HG03135 (cell line): ENCODE results near the gene WDR19.
"Not testable (repeated sequence)": the region's sequence is repeated elsewhere in the genome, so short reads cannot be mapped to it uniquely, and the experiment has no call there.

Experiments
- ATAC-seq: cut with Tn5 transposase; IDR thresholded peaks from one replicate; pipeline ENCODE4 v1.9.1; 2021; ENCODE audit warnings: mild to moderate bottlenecking, moderate library complexity; ENCODE audit not compliant: unreplicated experiment

WDR19 gene

DNA sequence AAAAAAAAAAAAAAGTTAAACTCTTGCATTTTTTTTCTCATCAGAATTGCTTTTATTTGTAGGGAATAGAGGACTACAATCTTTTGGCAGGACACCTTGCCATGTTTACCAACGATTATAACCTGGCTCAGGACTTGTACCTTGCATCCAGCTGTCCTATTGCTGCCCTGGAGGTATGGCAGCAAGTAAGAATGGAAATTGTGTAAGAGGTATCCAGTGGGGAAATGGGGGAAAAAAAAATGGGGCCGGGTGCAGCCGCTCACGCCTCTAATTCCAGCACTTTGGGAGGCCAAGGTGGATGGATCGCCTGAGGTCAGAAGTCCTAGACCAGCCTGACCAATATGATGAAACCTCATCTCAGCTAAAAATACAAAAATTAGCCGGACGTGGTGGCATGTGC is 49.8 kb downstream of the WDR19 start:
- no peak for ATAC-seq

DNA sequence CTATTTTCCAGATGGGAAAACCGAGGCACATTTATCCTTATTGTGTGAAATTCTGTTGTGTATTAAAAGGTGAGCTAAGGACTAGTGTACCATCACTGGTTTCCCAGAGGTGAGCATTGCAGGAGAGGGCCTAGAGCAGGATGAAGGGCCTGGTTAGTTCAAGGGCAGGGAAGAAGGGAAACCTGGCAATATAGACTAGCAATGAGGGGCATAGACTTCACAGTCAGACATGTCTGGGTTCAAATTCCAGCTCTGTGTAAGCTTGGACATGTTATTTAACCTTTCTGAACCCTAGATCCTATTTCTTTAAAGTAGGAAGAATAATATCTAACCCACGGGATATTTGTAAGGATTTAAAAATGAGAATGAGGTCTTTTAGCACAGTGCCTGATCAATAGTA is 50.8 kb downstream of the WDR19 start:
- ATAC-seq: no peak

DNA sequence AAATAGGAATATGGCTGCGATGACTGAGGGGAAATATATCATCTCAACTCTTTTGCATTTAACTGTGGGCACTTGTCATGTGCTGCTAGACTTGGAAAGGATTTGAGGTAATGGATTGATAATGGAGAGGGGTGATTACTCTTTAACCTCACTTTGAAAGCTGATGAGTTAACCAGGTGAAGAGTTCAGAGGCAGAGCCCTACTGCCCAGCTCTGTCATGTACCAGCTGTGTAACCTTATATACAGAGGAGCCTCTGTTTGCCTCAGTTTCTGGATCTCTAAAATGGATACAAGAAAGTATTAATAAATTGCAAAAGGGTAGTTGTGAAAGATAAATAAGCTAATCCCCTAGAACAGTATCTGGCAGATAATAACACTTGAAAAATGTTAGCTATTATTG is 51.5 kb downstream of the WDR19 start:
- no peak for ATAC-seq

DNA sequence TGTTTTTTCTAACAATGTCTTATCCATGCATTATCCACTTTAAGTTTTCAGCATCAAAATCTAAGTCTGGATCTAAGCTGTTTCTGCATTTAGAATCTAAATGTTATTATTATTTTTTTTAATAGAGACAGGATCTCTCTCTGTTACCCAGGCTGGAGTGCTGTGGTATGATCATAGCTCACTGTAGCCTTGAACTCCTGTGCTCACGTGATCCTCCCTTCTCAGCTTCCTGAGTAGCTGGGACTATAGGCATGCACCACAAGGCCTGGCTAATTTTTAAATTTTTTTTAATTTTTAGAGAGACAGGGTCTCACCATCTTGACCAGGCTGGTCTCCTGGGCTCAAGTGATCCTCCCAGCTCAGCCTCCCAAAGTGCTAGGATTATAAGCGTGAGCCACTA is 52.7 kb downstream of the WDR19 start:
- no peak for ATAC-seq

DNA sequence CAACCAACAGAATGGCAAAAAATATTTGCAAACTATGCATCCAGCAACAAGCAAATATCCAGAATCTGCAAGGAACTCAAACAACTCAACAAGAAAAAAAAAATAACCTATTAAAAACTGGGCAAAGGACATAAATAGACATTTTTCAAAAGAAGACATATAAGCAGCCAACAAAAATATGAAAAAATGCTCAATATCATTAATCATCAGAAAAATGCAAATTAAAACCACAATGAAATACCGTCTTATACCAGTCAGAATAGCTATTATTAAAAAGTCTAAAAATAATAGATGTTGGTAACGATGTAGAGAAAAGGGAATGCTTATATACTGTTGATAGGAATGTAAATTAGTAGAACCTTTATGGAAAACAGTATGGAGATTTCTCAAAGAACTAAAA is 53.4 kb downstream of the WDR19 start:
- ATAC-seq: no peak

DNA sequence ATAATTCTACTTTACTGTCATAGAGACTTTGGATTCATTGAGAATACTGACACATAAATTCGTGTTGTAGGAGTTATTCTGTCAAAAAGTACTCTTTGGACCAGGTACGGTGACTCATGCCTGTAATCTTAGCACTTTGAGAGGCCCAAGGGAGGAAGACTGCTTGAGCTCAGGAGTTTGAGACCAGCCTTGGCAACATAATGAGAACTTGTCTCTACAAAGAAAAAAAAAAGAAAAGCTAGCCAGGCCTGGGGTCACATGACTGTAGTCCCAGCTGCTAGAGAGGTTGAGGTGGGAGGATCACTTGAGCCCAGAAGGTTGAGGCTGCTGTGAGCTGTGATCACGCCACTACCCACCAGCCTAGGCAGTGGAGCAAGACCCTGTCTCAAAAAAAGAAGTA is 54.9 kb downstream of the WDR19 start:
- ATAC-seq: no peak

DNA sequence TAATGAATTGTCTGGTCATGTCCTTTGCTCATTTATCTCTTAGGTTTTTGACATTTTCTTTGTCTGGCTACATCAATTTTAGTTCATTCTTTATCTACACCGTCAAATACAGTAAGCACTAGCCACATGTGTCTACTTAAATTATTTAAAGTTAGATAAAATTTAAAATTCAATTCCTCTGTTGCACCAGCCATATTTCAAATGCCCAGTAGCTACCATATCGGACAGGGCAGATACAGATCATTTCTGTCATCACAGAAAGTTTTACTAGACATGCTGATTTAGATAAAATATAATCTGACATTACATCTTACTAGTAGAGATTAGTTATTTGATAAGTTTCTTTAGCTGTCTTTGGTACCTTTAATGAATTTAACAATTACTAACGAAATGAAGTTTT is 61.1 kb downstream of the WDR19 start:
- no peak for ATAC-seq

DNA sequence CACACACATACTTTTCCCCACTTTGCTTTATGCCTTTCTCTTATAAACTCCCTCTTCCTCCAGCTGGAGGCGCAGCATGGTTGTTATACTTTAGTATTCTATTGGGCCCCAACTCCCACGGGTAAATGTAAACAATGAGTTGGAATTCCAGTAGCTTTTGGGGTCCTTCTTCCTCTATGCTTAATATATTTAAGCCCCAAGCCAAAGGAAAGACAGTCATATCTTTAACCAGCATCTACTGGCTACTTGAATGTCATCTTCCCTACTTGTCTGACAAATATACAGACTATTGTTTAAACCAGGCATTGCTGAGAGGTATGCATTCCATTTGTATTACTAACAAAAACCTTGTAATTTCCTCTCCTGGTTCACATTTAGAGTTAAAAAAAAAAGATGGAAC is 72.9 kb downstream of the WDR19 start:
- no peak for ATAC-seq

DNA sequence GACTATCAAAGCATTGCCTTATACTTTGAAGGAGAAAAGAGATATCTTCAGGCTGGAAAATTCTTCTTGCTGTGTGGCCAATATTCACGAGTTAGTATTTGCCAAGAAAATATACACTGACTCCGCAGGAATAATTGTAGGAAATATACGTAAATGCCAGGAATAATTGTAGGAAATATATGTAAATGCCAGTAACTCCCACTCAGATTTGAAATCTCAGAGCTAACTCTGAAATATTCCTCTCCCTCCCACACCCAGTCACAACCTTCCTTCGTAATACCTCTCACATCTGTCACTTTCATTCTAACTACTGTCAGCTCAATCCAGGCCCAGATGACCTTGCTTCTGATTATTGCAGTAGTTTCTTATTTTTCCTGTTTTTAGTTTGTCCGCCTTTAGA is 73.5 kb downstream of the WDR19 start:
- no peak for ATAC-seq

DNA sequence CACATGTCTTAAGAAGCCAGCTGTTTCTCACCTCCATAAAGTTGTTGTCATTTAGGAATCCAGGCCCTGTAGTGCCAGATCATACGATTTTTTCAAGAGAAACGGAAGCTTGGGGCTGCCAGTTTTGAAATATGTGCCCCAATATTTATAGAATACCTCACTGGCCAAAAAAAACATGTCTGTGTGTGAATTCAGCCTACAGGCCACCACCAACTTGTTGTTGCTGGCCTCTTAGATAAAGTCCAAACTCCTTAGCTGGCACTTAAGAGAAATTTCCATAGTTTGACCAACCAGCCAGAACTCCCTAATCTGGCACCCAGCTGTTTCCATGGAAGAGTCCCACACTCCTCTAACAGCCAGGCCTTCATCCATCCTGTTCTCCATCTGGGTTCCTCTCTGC is 74.1 kb downstream of the WDR19 start:
- no peak for ATAC-seq

DNA sequence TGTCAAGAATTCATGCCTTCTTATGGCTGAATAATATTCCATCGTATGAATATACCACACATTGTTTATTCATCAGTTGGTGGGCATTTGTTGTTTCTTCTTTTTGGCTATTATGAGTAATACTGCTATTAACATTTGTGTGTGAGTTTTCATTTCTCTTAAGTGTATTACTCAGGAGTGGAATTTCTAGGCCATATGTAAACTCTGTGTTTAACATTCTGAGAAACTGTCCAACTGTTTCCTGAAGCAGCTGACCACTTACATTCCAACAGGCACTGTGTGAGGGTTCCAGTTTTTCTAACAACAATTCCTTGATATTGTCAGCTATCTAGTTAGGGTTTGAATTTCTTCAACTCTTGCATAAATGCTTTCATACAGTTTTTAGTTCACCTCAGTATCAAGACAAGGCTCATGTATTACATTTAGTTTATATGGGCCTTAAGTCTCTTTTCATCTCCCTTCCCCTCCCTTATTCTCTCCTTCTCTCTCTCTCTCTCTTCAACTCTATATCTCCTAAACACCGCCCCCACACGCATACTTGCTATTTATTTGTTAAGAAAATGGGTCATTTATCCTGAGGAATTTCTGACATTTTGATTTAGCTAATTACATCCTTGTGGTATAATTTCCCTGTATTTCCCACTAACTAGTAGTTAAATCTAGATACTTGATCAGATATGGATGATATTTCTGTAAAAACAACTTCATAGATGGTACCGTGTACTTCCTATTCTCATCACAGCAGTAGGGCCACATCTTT is 77.4 kb downstream of the WDR19 start:
- ATAC-seq: no peak

DNA sequence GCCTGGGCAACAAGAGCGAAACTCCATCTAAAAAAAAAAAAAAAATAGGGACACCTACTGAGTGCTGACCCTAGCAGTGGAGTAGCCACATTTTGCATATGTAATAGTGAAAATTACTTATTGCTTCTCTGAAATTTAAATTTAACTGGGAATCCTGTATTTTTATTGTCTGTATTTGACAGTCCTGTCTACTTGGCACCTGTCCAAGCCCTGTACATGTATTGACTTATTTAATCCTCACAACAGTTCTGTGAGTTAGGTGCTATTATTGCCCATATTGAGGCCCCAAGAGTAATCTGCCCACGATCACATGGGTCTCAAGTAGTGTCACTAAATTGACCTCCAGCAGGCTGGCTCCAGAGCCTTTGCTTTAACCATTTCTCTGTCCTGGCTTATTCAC is 81.6 kb downstream of the WDR19 start:
- ATAC-seq: no peak

DNA sequence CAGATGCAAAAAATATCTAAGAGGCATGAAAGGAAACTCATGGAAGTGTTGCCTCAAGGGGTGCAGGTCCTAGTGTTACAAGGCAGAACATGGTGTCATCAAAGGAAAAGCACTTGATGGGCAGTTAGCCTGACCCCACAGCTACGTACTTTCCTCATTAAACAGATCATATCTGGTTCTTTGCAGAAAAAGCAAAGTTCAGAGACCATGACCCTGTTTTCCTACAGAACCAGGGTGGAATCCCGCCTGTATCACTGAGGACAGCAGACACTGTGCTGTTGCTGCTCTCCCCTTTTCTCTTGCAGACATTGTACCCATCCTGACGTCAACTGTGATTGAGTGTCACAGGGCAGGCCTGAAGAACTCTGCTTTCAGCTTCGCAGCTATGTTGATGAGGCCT is 92.2 kb downstream of the WDR19 start:
- ATAC-seq: no peak

DNA sequence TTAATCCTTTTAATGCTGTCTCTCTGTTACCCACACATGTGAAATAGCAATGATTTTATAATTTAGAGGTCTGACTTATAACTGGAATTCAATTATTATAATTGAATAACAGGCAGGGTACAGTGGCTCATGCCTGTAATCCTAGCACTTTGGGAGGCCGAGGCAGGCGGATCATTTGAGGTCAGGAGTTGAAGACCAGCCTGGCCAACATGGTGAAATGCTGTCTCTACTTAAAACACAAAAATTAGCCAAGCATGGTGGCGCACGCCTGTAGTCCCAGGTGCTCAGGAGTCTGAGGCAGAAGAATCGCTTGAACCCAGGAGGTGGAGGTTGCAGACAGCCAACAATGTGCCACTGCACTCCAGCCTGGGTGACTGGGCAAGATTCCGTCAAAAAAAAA is 95.3 kb downstream of the WDR19 start:
- ATAC-seq: not testable (repeated sequence)

DNA sequence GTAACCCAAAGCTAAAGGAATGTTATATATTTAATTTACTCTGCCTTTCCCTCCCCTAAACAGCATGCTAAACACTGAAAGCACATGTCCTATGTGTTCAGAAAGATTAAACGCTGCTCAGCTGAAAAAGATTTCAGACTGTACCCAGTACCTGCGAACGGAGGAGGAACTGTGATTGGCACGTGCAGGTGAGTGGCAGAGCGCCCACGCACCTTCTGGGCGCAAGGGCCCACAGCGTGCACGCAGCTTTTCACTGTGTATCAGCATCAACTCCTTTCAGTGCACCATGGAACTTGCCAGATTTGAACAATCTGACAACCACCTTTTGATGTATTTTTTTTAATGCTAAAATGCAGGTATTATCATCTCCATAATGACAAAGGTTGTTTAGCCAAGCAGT is 96.1 kb downstream of the WDR19 start:
- ATAC-seq: no peak

DNA sequence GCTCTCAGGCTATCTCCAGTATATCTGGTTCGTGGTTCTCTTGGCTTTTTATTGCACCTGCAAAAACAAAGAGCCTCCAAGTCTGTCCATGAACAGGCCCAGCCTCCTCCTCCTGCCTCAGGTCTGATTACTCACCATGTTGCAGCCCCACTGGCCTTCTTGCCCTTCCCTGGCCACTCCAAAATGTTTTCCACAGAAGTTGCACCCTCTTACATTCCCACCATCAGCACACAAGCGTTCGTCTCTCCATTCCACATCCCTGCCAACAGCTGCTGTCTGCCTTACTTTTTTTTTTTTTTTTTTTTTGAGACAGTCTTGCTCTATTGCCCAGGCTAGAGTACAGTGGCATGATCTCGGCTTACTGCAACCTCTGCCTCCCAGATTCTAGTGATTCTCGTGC is 97.1 kb downstream of the WDR19 start:
- no peak for ATAC-seq

DNA sequence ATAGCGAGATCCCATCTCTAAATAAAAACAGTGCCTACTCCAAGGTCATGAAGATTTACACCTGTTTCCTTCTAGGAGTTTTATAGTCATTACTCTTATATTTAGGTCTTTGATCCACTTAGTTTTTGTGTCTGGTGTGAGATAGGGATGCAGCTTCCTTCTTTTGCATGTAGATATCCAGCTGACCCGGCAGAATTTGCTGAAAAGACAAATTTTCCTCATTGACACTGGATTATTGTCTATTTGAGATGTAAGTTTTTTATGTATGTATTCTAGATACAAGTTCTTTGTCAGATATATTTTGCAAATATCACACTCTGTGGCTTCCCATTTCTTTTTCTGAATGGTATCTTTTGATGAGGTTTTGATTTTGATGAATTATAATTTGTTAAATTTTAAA is 98.4 kb downstream of the WDR19 start:
- no peak for ATAC-seq

DNA sequence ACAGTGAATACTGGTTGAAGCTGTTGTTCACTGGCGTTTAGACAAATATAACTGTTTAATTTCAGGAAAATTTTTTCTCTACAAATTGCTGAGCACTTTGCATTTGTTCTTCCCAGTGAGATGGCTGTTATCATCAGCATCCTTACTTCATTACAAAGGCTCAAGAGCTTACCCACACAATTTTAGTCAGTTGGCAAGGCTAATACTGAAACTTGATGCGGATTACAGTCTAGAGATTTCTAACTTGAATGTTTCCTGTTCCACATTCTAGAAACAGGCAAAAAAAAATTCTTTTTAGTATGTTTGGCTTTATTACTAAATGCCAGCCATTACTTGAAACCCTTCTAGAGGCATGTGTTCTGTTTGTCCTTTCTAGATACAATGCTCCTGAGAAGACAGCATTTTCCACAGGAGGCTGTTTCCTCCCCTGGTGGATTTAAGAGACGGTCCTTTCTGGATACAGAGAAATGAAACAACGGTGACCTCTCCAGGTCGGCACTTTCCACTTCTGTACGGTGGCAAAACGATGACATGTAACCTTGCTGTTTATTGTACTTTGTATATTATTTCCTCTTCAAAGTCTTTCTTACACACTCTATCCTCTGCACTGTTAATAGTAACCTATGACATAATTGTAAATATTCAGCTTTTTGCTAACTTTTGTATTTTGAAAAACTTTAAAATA is 102.9 kb downstream of the WDR19 start:
- no peak for ATAC-seq

DNA sequence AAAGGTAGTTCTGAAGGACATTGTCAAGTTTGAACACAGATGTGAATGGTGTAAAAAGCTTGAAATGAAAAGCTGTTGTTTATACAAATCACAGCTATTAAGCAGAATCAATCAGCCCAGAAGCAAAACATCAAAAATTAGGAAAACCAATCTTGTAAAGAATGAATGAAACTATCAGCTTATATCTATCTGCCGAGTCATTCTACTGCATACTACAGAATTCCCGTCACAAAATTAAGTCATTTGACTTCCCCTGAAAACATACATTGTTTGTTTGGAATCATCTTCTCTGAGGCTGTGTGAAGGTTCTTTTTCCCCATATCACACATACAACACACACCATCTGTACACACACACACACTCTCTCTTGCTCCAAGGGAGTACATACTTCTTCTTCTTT is 103.5 kb downstream of the WDR19 start:
- no peak for ATAC-seq

DNA sequence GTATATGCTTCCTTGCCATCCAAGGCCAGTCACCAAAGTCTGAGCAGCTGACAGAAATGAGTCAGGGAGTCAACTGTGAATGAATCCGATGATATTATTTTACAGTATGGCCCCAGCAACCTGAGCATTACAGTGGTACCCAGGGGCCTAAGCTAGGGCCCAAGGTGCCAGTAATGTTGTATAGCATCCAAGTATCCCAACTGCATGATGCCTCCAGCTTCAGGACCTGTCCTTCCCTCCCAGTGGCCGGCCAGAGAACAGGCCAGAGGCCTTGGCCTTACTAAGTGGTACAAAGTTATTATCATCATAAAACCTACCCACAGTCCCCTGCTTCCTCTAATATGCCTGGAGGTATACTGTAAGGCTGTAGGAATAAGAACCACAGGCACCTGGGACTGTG is 103.9 kb downstream of the WDR19 start:
- ATAC-seq: no peak

DNA sequence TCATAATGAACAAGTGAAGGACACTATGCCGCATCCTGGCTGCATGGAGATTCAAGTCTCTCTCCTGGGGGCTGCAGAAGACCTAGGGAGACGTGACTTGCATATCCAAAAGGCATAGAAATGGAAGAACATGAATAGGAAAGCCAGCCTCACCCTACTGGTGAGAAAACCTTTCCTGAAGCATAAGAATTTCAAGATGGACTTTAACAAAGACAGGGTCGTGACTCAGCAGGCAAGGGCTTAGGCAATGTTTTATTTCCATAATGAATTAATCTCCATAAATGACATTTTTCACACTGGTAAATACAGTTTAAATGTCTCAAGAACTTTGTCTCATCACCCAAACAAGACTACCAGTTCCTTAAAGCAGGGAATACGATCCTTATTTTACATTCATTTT is 104.9 kb downstream of the WDR19 start:
- ATAC-seq: no peak

DNA sequence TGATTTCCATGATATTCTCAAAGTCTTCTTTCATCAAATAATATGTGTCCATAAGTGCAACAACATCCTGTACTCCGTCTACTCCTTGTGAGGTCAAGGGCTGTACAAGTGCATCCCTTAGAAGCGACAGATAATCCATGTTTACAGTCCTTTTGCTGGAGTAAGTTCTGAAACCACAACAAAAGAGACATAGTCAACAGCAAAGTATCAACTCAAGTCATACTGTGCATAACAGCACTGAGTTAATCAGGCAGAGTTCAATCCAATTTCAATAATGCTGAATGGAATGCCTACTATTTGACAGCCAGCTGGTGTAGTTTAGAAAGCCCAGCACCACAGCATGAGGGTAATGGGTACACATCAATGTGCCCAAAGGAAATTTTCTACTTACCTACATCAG is 109.4 kb downstream of the WDR19 start:
- no peak for ATAC-seq

DNA sequence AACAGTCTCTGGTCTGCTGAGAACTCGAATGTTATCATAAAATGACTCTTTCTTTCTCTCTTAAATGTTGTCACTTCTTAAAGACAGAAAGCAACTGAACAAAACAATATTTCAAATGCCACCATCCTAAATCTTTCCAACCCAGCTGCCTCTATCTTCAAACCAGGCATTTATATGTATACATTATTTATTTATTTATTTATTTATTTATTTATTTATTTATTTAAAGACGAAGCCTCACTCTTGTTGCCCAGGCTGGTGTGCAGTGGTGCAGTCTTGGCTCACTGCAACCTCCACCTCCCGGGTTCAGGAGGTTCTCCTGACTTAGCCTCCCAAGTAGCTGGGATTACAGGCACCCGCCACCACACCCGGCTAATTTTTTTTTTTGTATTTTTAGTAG is 110.1 kb downstream of the WDR19 start:
- ATAC-seq: not testable (repeated sequence)
